Lower lobe of right lung (tissue), 2 donors: ENCODE data around the gene TMED8. TPM values are rescaled to one million over a fixed set of nuclear protein-coding genes. Genes with fewer than 3 reads are reported as not detected.

Experiments
- ATAC-seq, 2 donors: fragments of 200-7000 bp; cut with Tn5 transposase; one replicate each; pipeline ENCODE4 v1.9.1; 2020 to 2022; ENCODE audit warnings: mild to moderate bottlenecking in 2 of 2, moderate library complexity in 2 of 2
- DNase-seq: peaks from one replicate; pipeline ENCODE4 v3.0.0-alpha.2; 2020
- H3K27ac ChIP-seq: fragments of 200-600 bp; one replicate; pipeline ENCODE4 v1.8.0; 2022
- H3K27me3 ChIP-seq: fragments of 200-600 bp; one replicate; pipeline ENCODE4 v1.8.0; 2022; ENCODE audit warnings: low read depth
- H3K36me3 ChIP-seq: fragments of 200-600 bp; one replicate; pipeline ENCODE4 v1.8.0; 2022; ENCODE audit warnings: mild to moderate bottlenecking
- H3K4me1 ChIP-seq: fragments of 200-600 bp; one replicate; pipeline ENCODE4 v1.8.0; 2022
- H3K4me3 ChIP-seq: fragments of 200-600 bp; one replicate; pipeline ENCODE4 v1.8.0; 2022; ENCODE audit warnings: mild to moderate bottlenecking
- H3K9me3 ChIP-seq: fragments of 200-600 bp; one replicate; pipeline ENCODE4 v1.8.0; 2022
- CTCF ChIP-seq: fragments of 200-600 bp; IDR thresholded peaks from one replicate; pipeline ENCODE4 v1.8.0; 2022; ENCODE audit warnings: antibody characterized with exemption, mild to moderate bottlenecking
- intact Hi-C: fragments of 100-400 bp; cut with DNase I; formaldehyde crosslinking; loops from one replicate; pipeline ENCODE4 v1.11.0; 2022
- total RNA-seq: library from RNA; stranded (reverse); fragmentation: NEBNext Ultra II Directional; extraction: Animal tissue kit (Norgen Biotek cat#: 25700); gene quantifications from one replicate; pipeline ENCODE4 v1.2.1, GENCODE V29; 2021
- donor health status: DM: no; HTN: yes; CAD: no; lungs with severe emphysema.

The TMED8 gene
- total RNA-seq, 1 donor from 2014 or later: 12.1 TPM

DNA sequence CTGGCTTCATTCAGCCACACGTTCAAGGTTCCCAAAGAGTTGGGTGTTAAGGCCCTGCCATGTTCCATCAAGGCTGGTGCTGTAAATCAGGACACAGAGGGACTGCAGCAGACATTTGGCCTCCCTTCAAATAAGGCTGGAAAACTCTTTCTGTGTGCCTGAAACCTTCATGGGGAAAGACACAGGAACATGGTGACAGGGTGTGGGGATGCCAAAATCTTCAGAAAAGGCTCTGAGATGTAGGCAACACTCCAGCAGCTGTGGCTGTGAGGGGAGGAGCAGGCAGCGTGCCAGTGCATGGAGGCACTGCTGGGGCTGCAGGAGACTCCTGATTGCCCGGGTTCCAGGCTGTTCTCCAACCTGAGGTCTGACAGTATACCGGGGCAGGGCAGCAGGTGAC is 71.2 kb downstream of the TMED8 start:
- no peak overlapping the region for H3K4me3 ChIP-seq
- peaks cover 18% of the 10 kb centered on the region for H3K4me1 ChIP-seq
- H3K27ac ChIP-seq: no peak overlapping the region
- no peak for TF ChIP-seq CTCF
- H3K36me3 ChIP-seq: peaks cover 13% of the 10 kb centered on the region
- ATAC-seq (no peak), DNase-seq (no peak)
- intact Hi-C loops: no loop called here
- no peaks in the 10 kb centered on the region for H3K27me3 ChIP-seq
- H3K9me3 ChIP-seq: no peaks in the 10 kb centered on the region

DNA sequence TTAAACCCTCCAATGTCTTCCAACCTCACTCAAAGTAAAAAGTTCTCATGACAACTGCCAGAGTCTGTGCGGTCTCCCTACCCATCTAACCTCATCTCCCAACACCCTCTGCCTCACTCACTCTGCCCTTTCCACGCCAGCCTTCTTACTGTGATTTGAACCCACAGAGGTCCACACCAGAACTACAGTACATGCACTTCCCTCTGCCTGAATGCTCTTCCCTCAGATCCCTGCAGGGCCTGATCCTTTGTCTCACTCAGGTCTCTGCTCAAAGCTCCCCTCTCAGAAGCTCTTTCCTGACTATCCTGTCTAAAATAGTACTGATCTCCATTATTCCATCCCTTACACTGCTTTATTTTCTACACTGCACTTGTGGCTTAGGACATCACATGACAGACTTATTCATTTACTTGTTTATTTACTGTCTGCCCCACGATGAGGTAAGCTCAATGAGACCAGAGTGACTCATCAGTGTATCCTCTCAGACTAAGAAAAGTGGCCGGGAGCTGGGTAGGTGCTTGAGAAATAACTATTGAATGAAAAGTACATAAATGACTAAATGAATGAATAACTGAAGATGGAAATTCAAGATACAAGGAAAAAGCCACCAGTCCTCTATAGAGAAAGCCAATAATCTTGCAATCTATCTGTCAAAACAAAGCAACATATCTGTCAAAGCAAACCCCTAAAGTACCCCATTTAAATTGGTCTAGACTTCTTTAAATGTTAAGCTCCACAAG is 73.3 kb downstream of the TMED8 start:
- Histone ChIP-seq H3K9me3 (no peaks in the 10 kb centered on the region), H3K27me3 (no peaks in the 10 kb centered on the region), H3K4me3 (no peak overlapping the region), H3K4me1 (peaks cover 18% of the 10 kb centered on the region), H3K36me3 (peaks cover 23% of the 10 kb centered on the region), H3K27ac (no peak overlapping the region)
- DNase-seq: no peak
- ATAC-seq: peak; percentile 75 to 85
- no peak for TF ChIP-seq CTCF
- intact Hi-C loops: no loop called here

- peaks cover 18% of the 10 kb centered on the region for H3K4me1 ChIP-seq
- intact Hi-C loops: no loop called here
- H3K9me3 ChIP-seq: no peaks in the 10 kb centered on the region
- peak; percentile 49 to 55 for ATAC-seq
- H3K4me3 ChIP-seq: no peak overlapping the region
- no peak overlapping the region for H3K27ac ChIP-seq
- H3K36me3 ChIP-seq: peaks cover 30% of the 10 kb centered on the region
- no peaks in the 10 kb centered on the region for H3K27me3 ChIP-seq
- no peak for DNase-seq
- no peak for TF ChIP-seq CTCF
These were observed 74.0 kb downstream of the TMED8 start for GRCh38 chr14:77302926-77303325.

GRCh38 chr14:77301103-77301502 is 75.8 kb downstream of the TMED8 start:
- no peak overlapping the region for H3K27ac ChIP-seq
- H3K36me3 ChIP-seq: peaks cover 45% of the 10 kb centered on the region
- intact Hi-C loops: no loop called here
- TF ChIP-seq CTCF: peak; percentile 57
- no peaks in the 10 kb centered on the region for H3K9me3 ChIP-seq
- no peak overlapping the region for H3K4me3 ChIP-seq
- no peaks in the 10 kb centered on the region for H3K27me3 ChIP-seq
- H3K4me1 ChIP-seq: peaks cover 12% of the 10 kb centered on the region
- ATAC-seq (peak; percentile 29 to 38), DNase-seq (peak; percentile 61)

DNA sequence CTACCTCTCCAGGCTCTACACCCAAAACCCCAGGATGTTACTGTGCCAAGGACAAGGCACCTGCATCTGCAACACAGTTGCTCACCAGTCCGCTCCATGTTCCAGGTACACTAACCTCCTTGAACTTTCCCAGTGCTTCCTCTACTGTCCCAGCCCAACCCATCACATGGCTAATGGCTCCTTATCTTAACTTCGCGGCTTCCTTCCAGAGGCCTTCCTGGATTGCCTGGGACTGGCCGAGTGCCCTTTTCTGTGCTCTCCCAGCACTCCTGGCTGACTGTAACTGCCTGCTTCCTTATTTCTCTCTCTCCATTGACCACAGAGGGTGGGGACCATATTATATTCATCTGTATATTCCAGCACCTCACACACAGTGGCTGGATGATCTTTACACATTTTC is 77.1 kb downstream of the TMED8 start:
- intact Hi-C loops: no loop called here
- peaks cover 51% of the 10 kb centered on the region for H3K36me3 ChIP-seq
- DNase-seq: no peak
- no peak overlapping the region for H3K27ac ChIP-seq
- ATAC-seq: no peak
- H3K4me3 ChIP-seq: no peak overlapping the region
- TF ChIP-seq CTCF: no peak
- peaks cover 12% of the 10 kb centered on the region for H3K4me1 ChIP-seq
- no peaks in the 10 kb centered on the region for H3K27me3 ChIP-seq
- no peaks in the 10 kb centered on the region for H3K9me3 ChIP-seq
